Neural cell (in vitro differentiated cells): ENCODE measurements around the gene ZNF418. TPM values are rescaled to one million over a fixed set of nuclear protein-coding genes. Genes with fewer than 3 reads are reported as not detected.

Experiments
- H2AFZ ChIP-seq: fragments of 200-600, 300-800 bp; sonication (generic), shearing (Covaris generic); 2 replicates; pipeline ENCODE4 v1.6.0; 2014; ENCODE audit warnings: low read depth, mild to moderate bottlenecking, antibody characterized with exemption, low read length, moderate library complexity
- H3F3A ChIP-seq: fragments of 200-600 bp; shearing (Covaris generic); 2 replicates; pipeline ENCODE4 v1.6.1; 2016; ENCODE audit warnings: mild to moderate bottlenecking, moderate library complexity, mixed read lengths, antibody characterized with exemption, low read length; ENCODE audit not compliant: insufficient read depth, poor library complexity, severe bottlenecking
- H3K27ac ChIP-seq: fragments of 200-600, 300-800 bp; sonication (generic), shearing (Covaris generic); 2 replicates; pipeline ENCODE4 v1.5.1; 2014; ENCODE audit warnings: mild to moderate bottlenecking, low read length, moderate library complexity
- H3K27me3 ChIP-seq: fragments of 300-800, 200-600 bp; sonication (generic), shearing (Covaris generic); 2 replicates; pipeline ENCODE4 v1.6.0; 2014; ENCODE audit warnings: mild to moderate bottlenecking, low read depth, low read length, moderate library complexity; ENCODE audit not compliant: insufficient read depth
- H3K36me3 ChIP-seq: fragments of 300-800, 200-600 bp; sonication (generic), shearing (Covaris generic); 2 replicates; pipeline ENCODE4 v1.5.1; 2014; ENCODE audit warnings: mild to moderate bottlenecking, antibody characterized with exemption, low read length, moderate library complexity; ENCODE audit not compliant: insufficient read depth
- H3K4me2 ChIP-seq: fragments of 300-800, 200-600 bp; sonication (generic), shearing (Covaris generic); 2 replicates; pipeline ENCODE4 v1.6.0; 2014; ENCODE audit warnings: mild to moderate bottlenecking, low read length
- H3K4me3 ChIP-seq: fragments of 300-800, 200-600 bp; sonication (generic), shearing (Covaris generic); 2 replicates; pipeline ENCODE4 v1.5.1; 2014; ENCODE audit warnings: mild to moderate bottlenecking, low read length, moderate library complexity
- H3K79me2 ChIP-seq: fragments of 200-600 bp; shearing (Covaris generic); replicated peaks from 2 replicates; pipeline ENCODE4 v1.6.0; 2014; ENCODE audit warnings: mild to moderate bottlenecking, low read length, moderate library complexity; ENCODE audit not compliant: insufficient read depth
- H3K9ac ChIP-seq: fragments of 300-800, 200-600 bp; sonication (generic), shearing (Covaris generic); 2 replicates; pipeline ENCODE4 v1.6.1; 2016; ENCODE audit warnings: mild to moderate bottlenecking, low read length, mixed read lengths
- H3K9me2 ChIP-seq: fragments of 200-600 bp; shearing (Covaris generic); 2 replicates; pipeline ENCODE4 v1.6.1; 2016; ENCODE audit warnings: mild to moderate bottlenecking, low read length, mixed read lengths; ENCODE audit not compliant: insufficient read depth
- H3K9me3 ChIP-seq: fragments of 200-600, 300-800 bp; sonication (generic), shearing (Covaris generic); 2 replicates; pipeline ENCODE4 v1.6.1; 2016; ENCODE audit warnings: mild to moderate bottlenecking, mixed run types, low read length, moderate library complexity, mixed read lengths
- H4K20me1 ChIP-seq: fragments of 200-600 bp; shearing (Covaris generic); 2 replicates; pipeline ENCODE4 v1.6.1; 2016; ENCODE audit warnings: mild to moderate bottlenecking, mixed run types; ENCODE audit not compliant: insufficient read depth
- CTCF ChIP-seq: fragments of 450-650 bp; IDR thresholded peaks from 2 replicates; pipeline ENCODE4 v1.5.1; 2014; ENCODE audit warnings: antibody characterized with exemption, mild to moderate bottlenecking, moderate library complexity; ENCODE audit not compliant: poor library complexity, severe bottlenecking
- EP300 ChIP-seq: fragments of 450-650 bp; conservative IDR thresholded peaks from 2 replicates; pipeline ENCODE4 v1.6.1; 2014; ENCODE audit warnings: antibody characterized with exemption, mild to moderate bottlenecking, moderate library complexity; ENCODE audit not compliant: poor library complexity, severe bottlenecking
- EZH2 ChIP-seq: fragments of 200-600, 300-800 bp; shearing (Covaris generic), sonication (generic); IDR thresholded peaks from 2 replicates; pipeline ENCODE4 v1.6.1; 2014; ENCODE audit warnings: antibody characterized with exemption, low read length, borderline replicate concordance, mild to moderate bottlenecking; ENCODE audit not compliant: insufficient read depth, poor library complexity, severe bottlenecking
- MXI1 ChIP-seq: fragments of 450-650 bp; conservative IDR thresholded peaks from 2 replicates; pipeline ENCODE4 v1.6.1; 2014; ENCODE audit warnings: antibody characterized with exemption, mild to moderate bottlenecking; ENCODE audit not compliant: poor library complexity, severe bottlenecking
- POLR2AphosphoS5 ChIP-seq: IDR thresholded peaks from 2 replicates; pipeline ENCODE4 v1.6.1; 2012
- RAD21 ChIP-seq: fragments of 450-650 bp; conservative IDR thresholded peaks from 2 replicates; pipeline ENCODE4 v1.6.1; 2014; ENCODE audit warnings: antibody characterized with exemption, mild to moderate bottlenecking, moderate library complexity
- SMC3 ChIP-seq: fragments of 450-650 bp; conservative IDR thresholded peaks from 2 replicates; pipeline ENCODE4 v1.6.1; 2014; ENCODE audit warnings: antibody characterized with exemption, mild to moderate bottlenecking, moderate library complexity; ENCODE audit not compliant: poor library complexity
- TAF1 ChIP-seq: IDR thresholded peaks from 2 replicates; pipeline ENCODE4 v1.6.1; 2012; ENCODE audit warnings: low read depth
- polyA plus RNA-seq: library from polyadenylated mRNA; depleted of rRNA; stranded (reverse); fragments of >200 nt; gene quantifications from 2 replicates; pipeline ENCODE4 v1.2.3, GENCODE V29; 2014
- TF ChIP-seq, protein P1 (sequence below): IDR thresholded peaks from 2 replicates; pipeline ENCODE4 v1.6.1; 2012; ENCODE audit warnings: borderline replicate concordance

The ZNF418 gene
- polyA plus RNA-seq, 1 donor from 2014 or later: 27.6 TPM

- no peak within 1 kb of the TSS for H3K27ac ChIP-seq
- H3K79me2 ChIP-seq: peaks cover 3% of the 10 kb centered on the region
- H3K4me3 ChIP-seq: no peak within 1 kb of the TSS
- no peaks in the 10 kb centered on the region for H3K9me2 ChIP-seq
- peaks cover 65% of the 10 kb centered on the region for H3K36me3 ChIP-seq
- H4K20me1 ChIP-seq: no peaks in the 10 kb centered on the region
- H3F3A ChIP-seq: no peaks in the 10 kb centered on the region
- no peak within 1 kb of the TSS for H3K9ac ChIP-seq
- TF ChIP-seq RAD21 (no peak), MXI1 (no peak), POLR2AphosphoS5 (no peak), SMC3 (no peak), EP300 (no peak), EZH2 (no peak), CTCF (no peak), TAF1 (no peak)
- TF ChIP-seq, protein P1, sequence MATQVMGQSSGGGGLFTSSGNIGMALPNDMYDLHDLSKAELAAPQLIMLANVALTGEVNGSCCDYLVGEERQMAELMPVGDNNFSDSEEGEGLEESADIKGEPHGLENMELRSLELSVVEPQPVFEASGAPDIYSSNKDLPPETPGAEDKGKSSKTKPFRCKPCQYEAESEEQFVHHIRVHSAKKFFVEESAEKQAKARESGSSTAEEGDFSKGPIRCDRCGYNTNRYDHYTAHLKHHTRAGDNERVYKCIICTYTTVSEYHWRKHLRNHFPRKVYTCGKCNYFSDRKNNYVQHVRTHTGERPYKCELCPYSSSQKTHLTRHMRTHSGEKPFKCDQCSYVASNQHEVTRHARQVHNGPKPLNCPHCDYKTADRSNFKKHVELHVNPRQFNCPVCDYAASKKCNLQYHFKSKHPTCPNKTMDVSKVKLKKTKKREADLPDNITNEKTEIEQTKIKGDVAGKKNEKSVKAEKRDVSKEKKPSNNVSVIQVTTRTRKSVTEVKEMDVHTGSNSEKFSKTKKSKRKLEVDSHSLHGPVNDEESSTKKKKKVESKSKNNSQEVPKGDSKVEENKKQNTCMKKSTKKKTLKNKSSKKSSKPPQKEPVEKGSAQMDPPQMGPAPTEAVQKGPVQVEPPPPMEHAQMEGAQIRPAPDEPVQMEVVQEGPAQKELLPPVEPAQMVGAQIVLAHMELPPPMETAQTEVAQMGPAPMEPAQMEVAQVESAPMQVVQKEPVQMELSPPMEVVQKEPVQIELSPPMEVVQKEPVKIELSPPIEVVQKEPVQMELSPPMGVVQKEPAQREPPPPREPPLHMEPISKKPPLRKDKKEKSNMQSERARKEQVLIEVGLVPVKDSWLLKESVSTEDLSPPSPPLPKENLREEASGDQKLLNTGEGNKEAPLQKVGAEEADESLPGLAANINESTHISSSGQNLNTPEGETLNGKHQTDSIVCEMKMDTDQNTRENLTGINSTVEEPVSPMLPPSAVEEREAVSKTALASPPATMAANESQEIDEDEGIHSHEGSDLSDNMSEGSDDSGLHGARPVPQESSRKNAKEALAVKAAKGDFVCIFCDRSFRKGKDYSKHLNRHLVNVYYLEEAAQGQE: no peak
- H2AFZ ChIP-seq: no peak within 1 kb of the TSS
- H3K4me2 ChIP-seq: no peak within 1 kb of the TSS
- peaks cover 63% of the 10 kb centered on the region for H3K9me3 ChIP-seq
- H3K27me3 ChIP-seq: no peaks in the 10 kb centered on the region
These were observed 39.2 kb upstream of the ZNF418 start, which contains the start of gene C19orf18 for GRCh38 chr19:57974434-57974833. TSS of gene C19orf18 (minus strand) at chr19:57974534. CDS start at chr19:57974432, 102 bp downstream.

- H3K9me3 ChIP-seq: peaks cover 16% of the 10 kb centered on the region
These were observed 29.6 kb upstream of the ZNF418 start for GRCh38 chr19:57964761-57965160.

More at GRCh38 chr19:57964761-57965160, 29.6 kb upstream of the ZNF418 start:
- no peaks in the 10 kb centered on the region for H3K9me2 ChIP-seq
- H3K79me2 ChIP-seq: no peaks in the 10 kb centered on the region
- H3K4me3 ChIP-seq: no peak overlapping the region
- H3K27ac ChIP-seq: no peak overlapping the region
- no peak overlapping the region for H3K4me2 ChIP-seq
- H4K20me1 ChIP-seq: no peaks in the 10 kb centered on the region
- TF ChIP-seq TAF1 (no peak), POLR2AphosphoS5 (no peak), RAD21 (no peak), EZH2 (no peak), EP300 (no peak), MXI1 (no peak), CTCF (no peak), SMC3 (no peak)
- TF ChIP-seq, protein P1: no peak
- no peak overlapping the region for H3K9ac ChIP-seq
- H3K27me3 ChIP-seq: no peaks in the 10 kb centered on the region
- no peaks in the 10 kb centered on the region for H3F3A ChIP-seq
- H3K36me3 ChIP-seq: no peaks in the 10 kb centered on the region
- no peak overlapping the region for H2AFZ ChIP-seq
